Measurements from ENCODE around the gene ANKRD53.
A peak's percentile ranks its signal among the peaks of the same experiment; 100 is the strongest.

DNA sequence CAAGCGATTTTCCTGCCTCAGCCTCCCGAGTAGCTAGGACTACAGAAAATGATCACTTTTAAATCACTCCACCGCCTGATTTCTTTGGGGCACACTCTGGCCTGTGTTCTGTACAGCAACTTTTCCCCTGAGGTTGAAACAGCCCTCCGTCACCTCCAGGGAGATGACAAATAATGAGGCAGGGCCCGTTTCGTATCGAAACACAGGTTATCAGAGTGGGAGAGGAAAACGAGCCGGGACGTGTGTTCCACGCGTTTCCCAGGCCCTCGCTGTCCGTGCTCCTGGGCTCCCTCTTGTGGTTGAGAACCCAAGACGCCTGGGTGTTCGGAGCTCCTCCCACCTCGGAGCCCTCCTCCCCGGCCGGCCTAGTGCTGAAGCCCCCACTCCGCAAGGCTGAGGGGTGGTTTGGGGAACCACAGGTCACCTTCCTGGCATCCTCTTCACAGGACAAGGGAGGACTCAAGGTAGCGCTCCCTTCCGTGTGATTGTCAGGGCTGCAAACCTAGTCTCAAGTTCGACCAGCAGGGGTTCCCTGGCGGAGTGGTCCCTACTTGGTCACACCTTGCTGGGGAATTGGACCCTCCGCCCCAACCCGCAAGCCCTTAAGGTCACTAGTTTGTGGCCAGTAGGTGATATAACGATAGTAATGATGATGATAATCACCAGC lies 30.0 kb upstream of the ANKRD53 start:
- TF ChIP-seq, protein P1, sequence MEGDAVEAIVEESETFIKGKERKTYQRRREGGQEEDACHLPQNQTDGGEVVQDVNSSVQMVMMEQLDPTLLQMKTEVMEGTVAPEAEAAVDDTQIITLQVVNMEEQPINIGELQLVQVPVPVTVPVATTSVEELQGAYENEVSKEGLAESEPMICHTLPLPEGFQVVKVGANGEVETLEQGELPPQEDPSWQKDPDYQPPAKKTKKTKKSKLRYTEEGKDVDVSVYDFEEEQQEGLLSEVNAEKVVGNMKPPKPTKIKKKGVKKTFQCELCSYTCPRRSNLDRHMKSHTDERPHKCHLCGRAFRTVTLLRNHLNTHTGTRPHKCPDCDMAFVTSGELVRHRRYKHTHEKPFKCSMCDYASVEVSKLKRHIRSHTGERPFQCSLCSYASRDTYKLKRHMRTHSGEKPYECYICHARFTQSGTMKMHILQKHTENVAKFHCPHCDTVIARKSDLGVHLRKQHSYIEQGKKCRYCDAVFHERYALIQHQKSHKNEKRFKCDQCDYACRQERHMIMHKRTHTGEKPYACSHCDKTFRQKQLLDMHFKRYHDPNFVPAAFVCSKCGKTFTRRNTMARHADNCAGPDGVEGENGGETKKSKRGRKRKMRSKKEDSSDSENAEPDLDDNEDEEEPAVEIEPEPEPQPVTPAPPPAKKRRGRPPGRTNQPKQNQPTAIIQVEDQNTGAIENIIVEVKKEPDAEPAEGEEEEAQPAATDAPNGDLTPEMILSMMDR (IDR thresholded peaks at IDR 0.05): peak; percentile 95
- no peak for TF ChIP-seq ZFX (IDR thresholded peaks at IDR 0.05; ENCODE audit: borderline replicate concordance)
